Stimulated activated CD4-positive, alpha-beta T cell treated with anti-CD3 and anti-CD28 coated beads, Interleukin-1b, Interleukin-23, amount 100 ng/mL, for 4 hours (primary cell): ENCODE results near the gene KDM4B.

Experiments
- DNase-seq, 2 donors: peaks; one replicate each; pipeline ENCODE4 v3.0.0-alpha.2; 2020; ENCODE audit warnings: low read depth in 2 of 2

KDM4B gene

DNA sequence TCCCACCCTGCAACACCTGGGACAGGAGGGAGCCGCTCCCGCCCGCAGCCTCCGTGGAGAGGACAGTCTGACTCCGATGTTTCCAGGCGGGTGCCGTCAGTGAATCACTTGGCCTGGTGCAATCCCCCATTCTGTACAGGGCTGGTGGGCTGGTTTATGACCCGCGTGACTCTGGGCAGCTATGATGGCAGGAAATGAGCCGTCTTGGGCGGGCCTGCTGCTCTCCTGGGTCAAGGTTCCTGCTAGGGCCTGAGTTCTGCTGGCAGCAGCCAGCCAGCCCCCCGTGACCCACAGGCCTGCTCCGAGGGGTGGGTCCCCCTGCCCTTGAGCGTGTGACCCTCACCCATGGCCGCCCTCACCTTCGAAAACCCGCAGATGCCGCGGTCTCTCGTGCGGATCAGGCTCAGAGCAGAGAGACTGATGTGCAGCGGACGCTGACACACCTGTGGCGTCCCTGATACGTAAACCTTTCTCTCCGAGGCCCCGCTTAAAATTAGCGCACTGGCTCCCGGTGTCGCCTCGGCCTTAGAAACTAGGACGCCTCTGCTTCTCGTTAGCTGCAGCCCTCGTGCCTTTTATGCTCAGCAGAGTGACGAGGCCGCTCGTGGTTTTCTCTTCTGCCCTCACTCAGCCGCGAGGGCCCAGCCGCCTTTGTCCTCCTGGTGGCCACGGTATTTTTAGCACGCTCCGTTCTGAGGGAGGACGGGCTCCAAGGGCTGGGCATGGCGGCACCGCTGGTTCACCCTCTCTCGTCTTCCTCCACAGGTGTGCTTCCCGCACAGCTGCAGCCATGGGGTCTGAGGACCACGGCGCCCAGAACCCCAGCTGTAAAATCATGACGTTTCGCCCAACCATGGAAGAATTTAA lies 63.4 kb downstream of the KDM4B start:
- DNase-seq = no peak

GRCh38 chr19:5035105-5035761 lies 66.3 kb downstream of the KDM4B start:
- DNase-seq = no peak

- no peak for DNase-seq
Observed at GRCh38 chr19:5035793-5036697, 67.1 kb downstream of the KDM4B start.

- DNase-seq = no peak
Observed at GRCh38 chr19:5036698-5037563, 68.0 kb downstream of the KDM4B start.

DNA sequence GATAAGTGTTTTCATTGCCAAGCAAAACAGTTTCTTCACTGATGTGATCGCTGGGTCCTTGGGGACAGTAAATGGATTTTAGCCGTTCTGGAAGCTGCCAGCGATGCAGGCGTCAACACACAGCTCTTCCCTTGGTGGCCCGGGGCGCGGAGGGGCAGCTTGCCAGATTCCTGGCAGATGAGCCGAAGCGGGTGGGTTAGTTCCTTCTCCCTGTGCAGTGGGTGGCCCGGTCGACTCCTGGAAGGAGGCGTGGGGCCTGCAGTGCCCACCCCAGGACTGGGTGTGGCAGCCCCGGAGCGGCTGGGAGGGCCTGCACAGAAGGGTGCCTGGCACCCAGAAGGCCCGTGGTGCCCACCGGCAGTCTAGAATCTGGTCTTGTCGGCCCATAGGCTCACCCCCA lies 69.0 kb downstream of the KDM4B start:
- no peak for DNase-seq

GRCh38 chr19:5038631-5039271 lies 69.8 kb downstream of the KDM4B start:
- DNase-seq = no peak

DNA sequence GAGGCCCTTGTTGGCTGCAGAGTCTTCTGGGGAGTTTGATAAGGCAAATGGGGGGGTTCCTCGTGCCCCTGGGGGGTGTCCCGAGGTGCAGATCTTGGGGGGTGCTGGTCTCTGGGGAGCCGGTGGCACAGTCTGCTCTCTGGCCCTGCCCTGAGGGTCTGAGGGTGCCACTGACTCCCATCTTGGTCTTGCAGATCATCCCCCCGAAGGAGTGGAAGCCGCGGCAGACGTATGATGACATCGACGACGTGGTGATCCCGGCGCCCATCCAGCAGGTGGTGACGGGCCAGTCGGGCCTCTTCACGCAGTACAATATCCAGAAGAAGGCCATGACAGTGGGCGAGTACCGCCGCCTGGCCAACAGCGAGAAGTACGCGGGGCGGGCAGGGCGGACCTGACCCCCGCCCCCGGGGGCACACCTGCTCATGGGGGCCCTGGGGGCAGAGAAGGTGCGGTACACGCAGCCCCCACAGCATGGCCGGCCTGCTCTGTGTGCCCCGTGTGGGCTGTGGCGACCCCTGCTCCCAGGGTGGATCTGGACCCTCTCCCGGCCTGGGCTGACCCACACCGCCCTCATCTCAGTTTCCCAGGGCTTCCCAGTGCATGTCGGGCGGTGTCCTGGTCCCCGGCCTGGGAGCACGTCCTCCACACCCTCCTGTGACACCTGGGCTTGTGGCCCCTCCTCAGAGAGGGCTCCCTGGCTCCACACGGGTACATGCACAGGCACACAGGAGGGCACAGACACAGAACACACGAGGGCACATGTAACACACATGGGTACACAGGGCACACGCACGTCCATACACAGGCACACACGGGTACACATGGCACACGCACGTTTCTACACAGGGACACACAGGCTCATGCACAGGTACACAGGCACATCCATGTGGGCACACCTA lies 71.0 kb downstream of the KDM4B start:
- DNase-seq = no peak

- no peak for DNase-seq
Observed at GRCh38 chr19:5040544-5041167, 71.7 kb downstream of the KDM4B start.

GRCh38 chr19:5041168-5041912 lies 72.4 kb downstream of the KDM4B start:
- no peak for DNase-seq

DNA sequence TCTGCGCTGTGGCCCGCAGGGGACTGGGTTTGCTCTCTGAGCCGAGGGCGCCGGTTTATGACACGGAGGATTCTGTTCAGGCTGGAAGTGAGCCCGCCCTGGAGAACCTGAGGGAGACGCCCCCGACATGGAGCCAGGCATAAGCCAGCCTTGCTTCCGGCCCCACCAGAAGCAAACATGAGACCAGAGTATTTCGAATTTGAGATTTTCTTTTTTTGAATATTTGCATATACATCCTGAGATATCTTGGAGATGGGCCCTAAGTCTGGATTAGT lies 72.9 kb downstream of the KDM4B start:
- DNase-seq = no peak

DNA sequence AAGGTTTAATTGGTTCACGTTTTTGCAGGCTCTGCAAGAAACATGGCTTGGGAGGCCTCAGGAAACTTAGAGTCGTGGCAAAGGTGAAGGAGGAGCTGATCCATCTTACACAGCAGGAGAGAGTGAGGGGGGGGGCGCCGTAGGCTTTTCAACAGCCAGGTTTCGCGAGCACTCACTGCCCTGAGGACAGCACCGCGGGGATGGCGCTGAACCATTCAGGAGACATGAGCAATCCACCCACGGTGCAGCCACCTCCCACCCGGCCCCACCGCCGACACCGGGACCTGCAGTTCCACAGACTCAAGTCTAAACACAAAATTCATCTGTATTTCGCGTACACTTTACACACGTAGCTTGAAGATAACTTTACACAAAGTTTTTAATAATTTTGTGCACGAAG lies 73.6 kb downstream of the KDM4B start:
- DNase-seq = no peak

GRCh38 chr19:5045029-5045428 lies 76.1 kb downstream of the KDM4B start:
- no peak for DNase-seq

GRCh38 chr19:5045956-5046338 lies 77.0 kb downstream of the KDM4B start:
- DNase-seq = no peak

DNA sequence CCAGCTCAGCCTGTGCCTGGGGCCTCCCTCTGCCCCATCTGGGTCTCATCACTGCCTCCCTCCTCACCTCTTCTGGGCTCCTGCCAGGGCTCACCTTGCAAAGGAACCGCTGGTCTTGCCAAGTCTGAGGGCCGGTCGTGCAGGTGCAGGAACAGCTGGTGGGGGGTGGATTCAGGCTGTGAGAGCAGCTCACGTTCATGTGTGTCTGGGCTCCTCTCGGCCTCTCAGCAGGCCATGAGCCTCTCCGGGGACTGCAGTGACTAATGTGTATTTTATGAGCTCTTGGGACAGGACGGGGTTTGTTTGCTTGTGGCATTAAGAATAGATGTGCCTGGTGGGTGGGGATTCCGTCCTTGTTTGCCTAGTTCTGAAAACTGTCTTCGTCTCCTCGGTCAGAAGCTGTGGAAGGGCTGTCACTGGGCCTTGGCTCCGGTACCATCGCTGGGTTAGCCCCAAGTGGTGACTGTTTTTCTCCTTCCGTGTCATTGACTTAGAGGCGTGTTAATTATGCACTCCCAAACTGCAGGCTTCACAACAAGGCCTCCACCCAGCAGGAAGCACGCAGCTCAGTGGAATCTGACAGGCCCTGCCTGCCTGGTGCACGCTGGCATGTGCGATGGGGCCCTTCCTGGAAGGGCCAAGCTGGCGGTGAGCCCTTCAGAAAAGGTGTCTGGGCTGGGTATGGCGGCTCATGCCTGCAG lies 77.6 kb downstream of the KDM4B start:
- no peak for DNase-seq

DNA sequence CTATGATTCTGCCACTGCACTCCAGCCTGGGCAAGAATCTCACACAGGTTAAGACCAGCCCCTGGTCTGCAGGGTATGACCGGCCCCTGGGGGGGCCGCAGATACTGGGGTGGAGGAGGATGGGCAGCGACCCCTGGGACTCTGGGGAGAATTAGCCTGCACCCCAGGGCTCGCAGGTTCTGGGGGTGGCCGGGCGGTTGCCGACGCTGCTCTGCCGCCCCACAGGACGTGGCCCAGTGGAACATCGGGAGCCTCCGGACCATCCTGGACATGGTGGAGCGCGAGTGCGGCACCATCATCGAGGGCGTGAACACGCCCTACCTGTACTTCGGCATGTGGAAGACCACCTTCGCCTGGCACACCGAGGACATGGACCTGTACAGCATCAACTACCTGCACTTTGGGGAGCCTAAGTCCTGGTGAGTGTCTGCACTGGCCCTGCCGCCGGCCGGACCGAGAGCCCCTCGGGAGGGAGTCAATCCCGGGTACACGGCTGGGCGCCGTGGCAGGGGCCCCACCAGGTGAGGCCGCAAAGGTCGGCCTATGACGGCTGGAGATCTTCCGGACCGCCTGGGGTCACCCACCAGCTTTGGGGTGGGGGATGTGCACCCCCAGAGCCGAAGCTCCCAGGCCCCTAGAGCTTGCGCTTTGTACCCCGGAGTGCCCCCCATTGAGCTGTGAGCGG lies 78.5 kb downstream of the KDM4B start:
- DNase-seq = no peak

GRCh38 chr19:5048091-5048726 lies 79.3 kb downstream of the KDM4B start:
- DNase-seq = peak; percentile 50 to 53
